ENCODE data around the gene KLHL6.
A peak's percentile ranks its signal among the peaks of the same experiment; 100 is the strongest.

KLHL6 gene

DNA sequence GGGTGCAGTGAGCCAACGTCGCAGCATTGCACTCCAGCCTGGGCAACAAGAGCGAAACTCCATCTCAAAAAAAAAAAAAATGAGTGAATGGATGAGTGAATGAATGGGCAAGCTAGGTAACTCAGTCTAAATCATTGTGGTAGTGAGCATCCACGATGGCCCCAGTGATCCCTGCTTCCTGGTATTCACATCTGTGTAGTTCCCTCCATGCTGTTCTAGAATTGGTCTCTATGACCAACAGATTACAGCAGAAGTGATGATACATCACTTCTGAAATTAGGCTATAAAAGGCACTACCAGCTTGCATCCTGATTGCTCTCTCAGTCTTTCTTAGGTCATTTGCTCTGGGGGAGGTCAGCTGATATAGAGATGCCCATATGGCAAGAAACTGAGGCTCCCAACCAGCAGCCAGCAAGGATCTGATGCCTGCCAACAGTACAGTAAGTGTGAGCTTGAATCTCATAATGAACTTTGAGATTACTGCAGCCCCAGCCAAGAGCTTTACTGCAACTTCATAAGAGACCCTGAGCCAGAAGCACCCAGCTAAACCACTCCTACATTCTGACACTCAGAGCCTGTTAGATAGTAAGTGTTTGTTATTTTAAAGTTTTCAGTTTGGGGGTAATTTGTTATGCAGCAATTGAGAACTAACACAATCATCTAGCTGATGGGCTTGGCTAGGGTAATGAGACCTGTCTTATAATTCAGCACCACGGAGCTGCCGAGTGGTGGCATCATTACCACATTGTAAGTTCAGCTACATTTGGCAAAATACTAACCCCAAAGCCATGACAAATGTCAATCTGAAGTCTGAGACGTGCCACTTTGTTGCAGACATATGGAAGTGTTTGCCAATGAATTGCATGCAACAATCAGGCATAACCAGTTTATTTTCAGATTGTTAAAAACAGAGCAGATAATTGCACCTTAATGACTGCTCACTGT lies 53.0 kb downstream of the KLHL6 start:
- DNase-seq, result no peak

DNA sequence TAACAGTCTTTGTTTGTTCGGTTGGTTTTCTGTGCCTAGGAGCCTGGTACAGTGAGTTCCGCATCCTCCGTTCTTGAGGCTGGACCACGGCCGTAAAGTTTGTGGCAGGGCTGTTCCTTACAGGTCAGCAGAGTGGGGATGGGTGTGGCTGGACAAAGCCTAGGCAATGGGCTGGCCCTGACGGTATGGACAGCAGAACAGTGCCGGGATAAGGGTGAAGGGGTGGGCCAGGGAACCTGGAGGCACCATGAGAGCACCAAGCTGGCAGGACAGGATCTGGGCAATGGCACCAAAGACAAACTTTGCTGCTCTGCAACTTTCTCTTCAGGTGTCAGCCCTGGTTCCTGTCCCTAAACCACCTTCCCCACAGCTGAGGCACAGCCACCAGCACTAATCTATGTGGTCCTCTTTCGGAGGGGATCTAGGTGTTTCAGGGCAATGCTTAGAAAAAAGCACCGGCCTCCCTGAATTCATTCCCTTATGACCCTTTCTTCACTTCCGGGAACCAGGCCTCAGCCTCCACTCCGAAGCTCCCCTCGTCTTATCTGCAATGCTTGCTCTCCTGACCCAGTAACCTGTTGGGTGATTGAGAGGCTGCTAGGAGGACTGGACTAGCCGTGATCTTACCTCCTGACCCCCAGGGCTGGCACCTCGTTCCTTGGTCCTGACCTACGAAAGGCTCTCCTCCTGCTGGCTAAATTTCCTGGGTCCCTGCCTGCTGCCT lies 54.4 kb downstream of the KLHL6 start:
- DNase-seq, result no peak

DNA sequence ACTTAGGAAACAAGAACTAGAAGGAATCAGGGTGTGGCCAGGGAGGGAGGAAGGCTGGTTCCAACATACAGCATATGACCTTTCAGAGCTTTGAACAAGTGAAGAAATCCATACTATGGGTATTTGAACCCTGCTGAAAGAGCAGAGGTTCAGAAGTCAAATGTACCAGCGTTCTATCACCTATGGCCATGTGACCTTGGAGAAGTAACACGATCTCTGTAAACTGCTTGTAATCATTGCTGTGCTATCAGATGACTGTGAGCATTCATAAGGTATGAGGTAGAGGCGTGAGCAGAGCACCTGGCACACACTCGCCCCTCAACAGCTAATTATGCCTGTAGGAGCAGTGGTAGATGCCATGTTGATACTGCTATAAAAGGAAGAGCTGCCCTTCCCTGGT lies 55.2 kb downstream of the KLHL6 start:
- DNase-seq, result no peak

DNA sequence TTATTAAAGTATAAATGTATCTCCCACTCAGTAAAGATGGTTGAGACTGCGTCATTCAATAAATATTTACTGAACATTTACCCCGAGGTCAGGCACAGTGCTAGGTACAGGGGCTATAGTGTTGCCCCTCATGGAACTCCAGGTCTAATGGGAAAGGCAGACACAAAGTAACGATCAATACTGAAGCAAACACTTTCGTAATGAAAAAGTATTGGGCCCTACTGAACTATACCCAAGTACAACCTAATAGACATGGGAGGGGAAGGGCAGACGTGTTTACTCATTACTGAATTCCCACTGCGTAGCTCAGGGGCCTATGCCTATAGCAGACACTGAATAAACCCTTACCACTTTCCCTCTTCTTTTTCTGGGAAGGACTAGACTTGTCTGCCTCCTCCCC lies 56.9 kb downstream of the KLHL6 start:
- DNase-seq, result no peak

DNA sequence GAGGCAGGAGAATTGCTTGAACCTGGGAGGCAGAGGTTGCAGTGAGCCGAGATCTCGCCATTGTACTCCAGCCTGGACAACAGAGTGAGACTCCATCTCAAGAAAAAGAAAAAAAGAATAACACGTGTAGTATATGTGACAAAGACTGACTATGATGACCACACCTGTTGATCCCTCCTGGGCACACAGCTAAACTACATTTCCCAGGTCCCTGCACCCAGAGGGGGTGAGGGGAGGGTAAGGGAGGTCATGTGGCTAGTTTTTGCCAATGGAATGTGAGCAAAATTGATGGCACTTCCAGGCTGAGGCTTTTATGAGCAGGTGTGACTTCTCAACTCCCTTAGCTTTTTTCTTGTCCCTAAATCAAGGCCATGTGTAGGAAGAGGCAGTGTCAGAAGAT lies 58.2 kb downstream of the KLHL6 start:
- no peak for DNase-seq

DNA sequence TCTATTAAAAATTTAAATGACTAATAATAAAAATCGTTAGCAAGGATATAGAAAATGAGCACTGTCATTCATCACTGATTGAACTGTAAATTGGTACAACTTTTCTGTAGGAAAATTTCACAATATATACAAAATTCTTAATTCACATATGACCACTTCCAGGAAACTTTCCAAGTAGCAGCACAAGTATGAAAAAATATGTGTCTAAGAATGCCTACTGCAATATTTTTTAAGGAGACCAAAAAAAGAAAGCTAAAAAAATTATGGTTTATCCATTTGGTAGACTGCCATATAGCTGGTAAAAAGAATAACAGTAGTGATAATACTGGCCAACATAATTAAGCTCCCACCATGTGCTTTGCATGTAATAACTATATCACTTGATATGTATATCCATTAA lies 59.2 kb downstream of the KLHL6 start:
- DNase-seq, result no peak

DNA sequence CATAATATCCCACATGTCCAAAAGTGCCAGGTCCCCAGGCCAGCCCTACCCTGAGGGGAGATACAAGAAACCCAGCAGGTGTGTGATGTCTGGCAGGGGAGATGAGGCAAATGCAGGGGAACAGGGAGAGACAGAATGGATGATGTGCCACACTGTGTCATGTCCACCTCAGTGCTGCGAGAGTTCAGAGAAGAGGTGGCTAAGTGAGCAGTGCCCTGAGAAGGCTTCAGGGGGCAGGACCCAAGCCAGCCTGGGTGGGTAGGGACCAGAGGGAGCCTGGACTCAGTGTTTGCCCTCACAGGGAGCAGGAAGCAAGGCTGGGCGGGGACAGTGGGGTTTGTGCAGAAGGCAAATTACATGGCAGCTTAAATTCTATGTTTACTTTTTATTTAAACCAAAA lies 61.2 kb downstream of the KLHL6 start:
- DNase-seq, result no peak

DNA sequence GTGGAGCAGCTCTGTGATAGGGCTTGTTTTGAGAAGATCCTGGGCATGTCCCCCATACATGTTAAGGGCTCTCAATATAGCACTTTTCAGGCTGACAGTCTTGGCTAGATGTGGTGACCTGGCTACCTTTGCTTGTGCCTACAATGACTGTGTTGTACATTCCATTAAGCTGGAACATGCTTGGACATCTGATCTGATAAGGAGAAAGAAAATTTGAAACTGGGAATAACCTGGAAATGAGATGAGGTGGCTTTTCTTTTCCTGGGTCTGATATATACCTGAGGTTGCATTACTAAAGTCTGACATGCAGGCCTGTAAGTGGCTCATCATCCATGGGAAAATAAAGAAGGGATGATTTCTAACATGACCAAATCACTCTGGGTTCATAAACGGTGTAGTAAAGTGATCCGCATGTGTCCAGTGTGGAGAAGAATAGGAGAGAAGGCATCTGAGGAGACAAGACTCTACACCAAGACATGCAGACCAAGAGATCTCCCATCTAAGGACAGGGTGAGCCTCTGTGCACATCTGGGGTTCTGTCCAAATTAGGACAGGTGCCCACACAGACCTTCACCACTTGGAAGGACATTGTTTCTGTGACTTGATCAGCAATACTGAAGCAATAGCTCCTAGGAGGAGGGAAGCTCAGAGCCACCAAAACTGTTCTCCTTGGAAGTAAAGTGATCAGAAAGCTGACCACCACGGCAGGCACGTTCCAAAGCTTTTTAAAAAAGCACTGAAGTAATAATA lies 62.0 kb downstream of the KLHL6 start:
- DNase-seq, result no peak

DNA sequence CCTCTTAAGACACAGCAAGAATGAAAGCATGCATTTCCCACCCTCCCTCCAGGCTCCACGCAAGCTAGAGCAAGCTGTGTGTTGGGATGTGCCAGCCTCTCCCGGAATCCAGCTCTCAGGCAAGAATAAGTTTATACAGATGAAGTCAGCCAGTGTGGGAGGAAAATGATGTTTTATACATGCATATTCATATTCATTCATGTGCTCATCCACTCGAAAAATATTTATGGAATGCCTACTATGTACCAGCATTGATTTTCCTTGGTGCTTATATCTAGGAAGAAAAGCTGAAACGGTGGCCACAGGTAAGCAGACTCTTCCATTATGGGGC lies 62.7 kb downstream of the KLHL6 start:
- DNase-seq, result no peak

DNA sequence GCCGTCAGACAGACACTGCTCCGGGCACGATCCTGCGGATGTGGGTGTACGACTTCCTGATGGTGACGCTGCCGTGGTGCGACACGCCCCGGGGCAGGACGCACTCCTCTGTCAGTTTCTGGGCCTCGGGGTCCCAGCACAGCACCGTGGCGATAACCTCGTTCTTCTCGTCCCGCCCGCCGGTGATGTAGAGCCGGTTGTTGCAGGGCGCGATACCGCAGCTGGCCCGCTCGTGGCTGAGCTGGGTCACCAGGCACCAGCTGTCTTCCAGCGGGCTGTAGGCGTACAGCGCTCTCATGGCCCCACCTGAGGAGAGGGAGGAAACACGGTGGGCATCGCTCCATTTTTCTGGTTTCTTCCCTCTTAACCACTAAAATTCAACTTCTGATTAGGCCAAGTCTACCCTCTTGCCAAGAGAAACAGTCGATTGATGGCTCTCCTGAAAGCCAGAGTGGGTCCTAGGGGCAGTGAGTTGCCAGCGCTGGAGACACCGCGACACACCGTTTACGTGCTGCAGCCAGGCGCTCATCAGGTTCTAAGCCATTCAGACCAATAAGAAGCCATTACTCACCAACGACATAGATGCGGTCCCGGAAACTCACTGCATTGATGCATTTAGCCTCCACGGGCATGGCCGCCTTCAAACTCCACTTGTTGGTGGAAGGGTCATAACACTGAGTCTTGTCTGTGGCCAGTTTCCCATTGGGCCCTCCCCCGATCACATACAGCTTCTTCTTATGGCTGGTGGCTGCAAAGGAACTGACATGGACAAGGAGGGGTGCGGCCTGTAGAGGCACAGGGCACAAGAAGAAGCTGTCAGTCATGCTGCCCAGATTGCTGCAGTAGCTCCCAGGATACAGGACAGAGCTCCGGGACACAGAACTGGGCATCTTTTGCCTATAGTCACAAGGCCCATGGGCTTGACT lies 63.3 kb downstream of the KLHL6 start:
- DNase-seq, result no peak

DNA sequence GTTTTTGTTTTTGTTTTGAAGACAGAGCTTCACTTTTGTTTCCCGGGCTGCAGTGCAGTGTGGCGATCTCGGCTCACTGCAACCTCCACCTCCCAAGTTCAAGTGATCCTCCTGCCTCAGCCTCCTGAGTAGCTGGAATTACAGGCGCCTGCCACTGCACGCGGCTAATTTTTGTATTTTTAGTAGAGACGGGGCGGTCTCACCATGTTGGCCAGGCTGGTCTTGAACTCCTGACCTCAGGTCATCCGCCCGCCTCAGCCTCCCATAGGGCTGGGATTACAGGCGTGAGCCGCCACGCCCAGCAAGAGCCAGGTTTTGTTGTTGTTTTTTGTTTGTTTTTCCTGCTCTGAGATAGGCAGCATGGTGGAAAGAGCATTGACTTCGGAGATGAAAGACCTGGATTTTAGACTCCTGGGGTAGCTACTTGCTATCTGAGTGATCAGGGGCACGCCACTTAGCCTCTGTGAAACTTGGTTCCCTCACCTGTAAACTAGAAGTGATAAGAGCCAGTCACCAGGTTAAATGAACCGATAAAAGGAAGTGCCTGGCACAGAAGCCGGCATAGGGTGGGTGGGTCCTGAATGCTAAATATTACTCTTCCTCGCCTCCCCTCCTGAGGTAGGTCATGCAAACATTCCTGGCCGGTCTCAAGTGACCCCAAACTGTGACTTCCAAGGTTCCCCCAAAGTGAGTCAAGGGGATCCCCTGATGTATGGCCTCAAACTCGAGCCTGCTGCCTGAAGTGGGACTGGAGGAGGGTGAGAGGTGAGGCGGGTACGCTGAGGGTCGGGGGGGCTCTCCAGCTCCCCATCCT lies 64.2 kb downstream of the KLHL6 start:
- no peak for DNase-seq

DNA sequence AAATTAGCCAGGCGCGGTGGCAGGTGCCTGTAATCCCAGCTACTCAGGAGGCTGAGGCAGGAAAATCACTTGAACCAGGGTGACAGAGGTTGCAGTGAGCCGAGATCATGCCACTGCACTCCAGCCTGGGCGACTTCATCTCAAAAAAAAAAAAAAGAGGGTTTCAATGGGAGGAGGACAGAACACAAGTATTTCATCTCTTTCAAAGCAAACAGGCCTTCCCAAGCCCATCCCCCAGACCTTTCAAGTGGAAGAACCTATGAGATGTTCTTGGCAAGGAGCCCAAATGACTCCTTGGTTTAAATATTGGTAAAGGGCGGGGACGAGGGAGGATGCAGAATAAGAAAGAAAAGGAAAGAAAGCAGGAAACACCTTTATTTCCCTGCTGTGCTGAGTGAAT lies 64.9 kb downstream of the KLHL6 start:
- peak in 1 of 2 donors; percentile 22 for DNase-seq

DNA sequence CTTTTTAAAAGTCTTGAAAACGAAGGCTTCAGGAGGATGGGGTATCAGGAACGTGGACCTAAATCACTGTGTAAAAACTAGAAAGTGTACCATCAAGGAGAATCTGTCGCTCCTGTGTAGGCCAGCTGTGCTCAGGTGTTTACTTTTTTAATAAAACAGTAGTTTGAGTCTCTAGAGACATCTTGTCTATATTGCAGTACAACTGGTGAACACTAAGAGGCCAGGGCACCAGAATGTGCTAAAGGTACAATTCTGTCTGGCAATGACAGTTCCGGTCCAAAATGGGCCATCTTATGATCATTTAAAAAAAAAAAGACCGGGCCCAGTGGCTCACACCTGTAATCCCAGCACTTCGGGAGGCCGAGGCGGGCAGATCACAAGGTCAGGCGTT lies 65.3 kb downstream of the KLHL6 start:
- DNase-seq, result no peak

DNA sequence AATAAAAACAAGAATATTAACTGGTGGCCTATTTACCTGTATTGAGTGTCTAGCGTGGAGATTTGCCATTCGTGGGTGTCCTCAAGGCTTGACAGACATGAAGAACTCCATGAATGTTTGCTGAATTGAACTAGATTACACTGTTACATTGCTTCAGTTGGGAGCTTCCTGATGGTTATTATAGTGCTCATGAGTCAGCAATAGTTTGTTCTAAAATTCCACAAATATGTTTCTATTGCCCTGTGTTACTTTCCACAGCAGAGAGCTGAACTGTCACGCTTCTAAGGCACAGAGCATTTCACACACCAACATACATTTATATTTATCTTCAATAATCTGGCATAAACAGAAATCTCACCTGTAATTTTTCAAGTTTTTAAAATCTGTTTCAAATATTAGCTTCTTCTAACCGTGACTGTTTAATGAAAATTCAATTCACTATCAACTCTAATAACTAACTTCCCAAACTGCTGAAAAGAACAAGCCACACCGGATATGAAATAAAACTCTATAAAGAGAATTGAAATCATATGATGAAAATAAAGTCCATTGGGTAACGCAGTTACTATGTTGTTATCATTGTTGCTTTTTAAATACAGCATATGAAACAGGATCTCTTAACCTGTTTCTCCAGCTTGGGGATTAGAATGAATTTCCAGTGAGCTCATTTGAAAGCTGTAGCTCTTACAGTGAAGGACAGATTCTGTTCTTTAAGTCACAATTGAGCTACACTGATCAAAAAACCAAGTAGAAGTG lies 65.9 kb downstream of the KLHL6 start:
- DNase-seq, result no peak

DNA sequence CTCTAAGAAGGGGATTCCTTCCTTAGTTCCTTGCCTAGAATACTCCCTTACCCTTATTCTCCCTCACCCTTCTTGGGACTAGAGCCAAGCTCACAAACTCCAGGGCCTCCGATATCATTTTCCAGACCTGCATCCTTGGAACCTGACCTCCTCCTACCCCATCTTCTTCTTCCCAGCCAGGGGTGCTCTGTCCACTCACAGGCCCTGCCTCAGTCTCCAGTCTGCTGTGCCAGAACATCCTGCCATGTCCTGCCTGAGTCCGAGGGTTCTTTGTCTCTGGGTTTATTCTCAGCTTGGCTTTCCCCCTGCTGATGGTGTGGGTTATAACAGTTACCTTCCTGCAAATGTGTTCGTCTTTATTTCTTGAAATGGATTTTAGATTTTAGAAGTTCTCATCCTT lies 67.2 kb downstream of the KLHL6 start:
- DNase-seq, result no peak

DNA sequence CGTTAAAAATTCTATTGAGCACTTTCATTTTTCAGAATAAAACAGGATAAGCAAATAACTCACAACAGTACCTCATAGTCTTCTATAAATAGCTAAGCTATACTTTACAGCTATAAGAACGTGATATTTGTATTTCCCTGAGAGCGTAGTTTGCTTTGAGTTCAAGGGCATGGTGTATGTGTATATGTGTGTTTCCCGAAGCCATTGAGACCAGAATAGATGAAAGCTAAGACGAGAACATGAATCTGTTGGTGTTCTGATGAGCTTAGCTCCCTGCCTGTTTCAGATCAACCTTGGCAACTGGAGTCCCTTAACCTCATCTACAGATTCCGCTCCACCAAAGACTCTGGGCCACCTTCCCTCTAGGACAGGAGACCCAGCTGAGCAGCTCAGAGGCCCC lies 67.6 kb downstream of the KLHL6 start:
- DNase-seq, result no peak

DNA sequence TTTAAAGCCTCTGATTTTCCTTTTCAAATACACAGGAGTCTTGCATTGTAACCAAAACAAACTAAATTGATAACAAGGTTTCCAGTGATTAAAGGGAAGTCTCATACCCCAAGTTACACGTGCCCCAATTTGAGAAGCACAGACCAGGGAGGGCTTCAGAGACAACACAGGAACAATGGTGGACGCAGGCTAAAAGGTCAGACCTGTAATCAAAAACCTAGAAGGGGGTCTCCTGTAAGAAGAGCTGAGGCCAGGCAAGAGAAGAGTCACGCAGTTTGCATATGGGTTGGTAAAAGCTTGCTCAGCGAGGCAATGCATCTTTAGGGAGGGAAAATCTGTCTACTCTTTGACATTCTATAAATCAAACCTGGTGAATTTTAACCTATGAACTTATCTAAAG lies 68.5 kb downstream of the KLHL6 start:
- no peak for DNase-seq

DNA sequence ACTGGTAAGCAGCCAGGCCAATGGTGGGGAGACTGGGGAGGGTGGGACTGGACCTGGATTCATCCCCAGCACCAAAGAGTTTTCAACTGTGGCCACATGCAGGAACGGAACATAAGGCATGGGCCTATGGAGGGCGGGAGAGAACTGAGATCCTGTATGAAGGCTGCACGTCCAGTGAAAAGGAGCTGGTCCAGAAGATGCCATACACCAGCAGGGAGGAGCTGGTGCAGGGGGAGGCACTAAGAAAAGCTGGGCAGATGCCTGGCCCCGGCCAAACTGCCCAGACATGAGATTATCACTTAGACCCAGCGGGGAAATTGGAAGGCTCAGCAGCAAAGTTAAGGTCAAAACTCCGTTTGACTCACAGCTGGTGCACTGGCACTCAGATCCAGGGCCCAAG lies 69.0 kb downstream of the KLHL6 start:
- DNase-seq, result no peak

DNA sequence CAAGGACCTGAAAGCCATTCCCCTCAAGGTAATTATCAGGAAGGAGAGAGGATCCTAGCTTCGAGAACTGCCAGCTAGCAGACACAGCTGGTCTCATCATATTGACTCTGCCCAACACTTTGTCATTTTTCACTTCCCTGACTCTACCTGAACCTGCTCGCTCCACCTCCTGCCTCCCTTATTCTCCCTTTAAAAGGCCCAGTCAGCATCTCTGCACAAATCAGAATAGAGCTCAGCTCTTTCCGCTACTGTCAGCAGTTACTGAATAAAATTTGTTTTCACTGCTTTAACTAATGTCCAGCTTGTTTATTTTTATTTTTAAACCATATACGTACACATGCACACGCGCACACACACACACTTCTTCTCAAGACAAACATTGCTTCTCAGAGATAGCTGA lies 69.9 kb downstream of the KLHL6 start:
- no peak for DNase-seq

DNA sequence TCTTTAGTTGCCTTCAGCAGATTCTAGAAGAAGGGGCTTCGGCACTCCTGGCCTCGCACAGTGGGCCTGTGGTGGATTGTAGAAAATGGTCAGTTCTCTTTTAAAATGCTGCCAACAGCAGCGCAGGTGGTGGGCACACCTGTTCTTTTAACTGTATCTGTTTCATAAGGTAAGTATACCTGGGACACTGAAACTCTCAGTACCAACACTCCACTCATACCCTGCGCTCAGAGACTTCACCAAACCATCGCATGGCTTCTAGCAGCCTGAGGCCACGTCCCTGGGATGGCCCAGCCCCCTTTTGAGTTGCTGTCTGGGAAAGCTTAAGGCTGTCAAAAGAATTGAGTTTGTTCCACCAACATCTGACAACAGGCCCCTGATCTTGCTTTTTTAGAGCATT lies 70.4 kb downstream of the KLHL6 start:
- DNase-seq, result no peak

Measured in activated CD4-positive, alpha-beta T cell treated with anti-CD3 and anti-CD28 coated beads for 4 hours (primary cell).